WTC11 (cell line): ENCODE data around the gene SOCS1. TPM values are rescaled to one million over a fixed set of nuclear protein-coding genes. Genes with fewer than 3 reads are reported as not detected.

ENCODE experiments used
- ATAC-seq: fragments of 200-7000 bp; cut with Tn5 transposase; 2 replicates; pipeline ENCODE4 v1.10.0; 2021; ENCODE audit warnings: mild to moderate bottlenecking, moderate library complexity
- CTCF ChIA-PET: fragments of 300-600 bp; sonication (Branson Sonifier 250); formaldehyde crosslinking; loops from one replicate; lab custom pipeline; 2021; ENCODE audit warnings: antibody characterized with exemption; lab: Charles Lee
- POLR2A ChIA-PET: fragments of 350-600 bp; sonication (Branson Sonifier 250); formaldehyde crosslinking; loops from one replicate; lab custom pipeline; 2021; ENCODE audit warnings: antibody characterized with exemption; lab: Charles Lee
- DNase-seq: peaks from one replicate; pipeline ENCODE4 v3.0.0; 2021; ENCODE audit warnings: low spot score
- H3K27ac Mint-ChIP-seq: 2 replicates; pipeline ENCODE4 v1.8.0; 2021; ENCODE audit warnings: mixed read lengths
- H3K27me3 Mint-ChIP-seq: 2 replicates; pipeline ENCODE4 v1.8.0; 2021; ENCODE audit warnings: low read depth, mild to moderate bottlenecking, moderate library complexity, mixed read lengths
- H3K36me3 Mint-ChIP-seq: 2 replicates; pipeline ENCODE4 v1.8.0; 2021; ENCODE audit warnings: mixed read lengths
- H3K4me1 Mint-ChIP-seq: 2 replicates; pipeline ENCODE4 v1.8.0; 2022; ENCODE audit warnings: mixed read lengths
- H3K4me3 Mint-ChIP-seq: 2 replicates; pipeline ENCODE4 v1.8.0; 2021; ENCODE audit warnings: mild to moderate bottlenecking, moderate library complexity, mixed read lengths
- H3K9me3 Mint-ChIP-seq: 2 replicates; pipeline ENCODE4 v1.8.0; 2021; ENCODE audit warnings: mixed read lengths
- ARID4B ChIP-seq: sonication (generic); formaldehyde crosslinking; IDR thresholded peaks from 2 replicates; pipeline ENCODE4 v1.8.0; 2023; ENCODE audit warnings: missing genetic modification reagents, mild to moderate bottlenecking, borderline replicate concordance
- ATF2 ChIP-seq: sonication (generic); formaldehyde crosslinking; IDR thresholded peaks from 2 replicates; pipeline ENCODE4 v1.8.1; 2022; ENCODE audit warnings: low read depth, missing genetic modification reagents, borderline replicate concordance
- ATF6 ChIP-seq: sonication (generic); formaldehyde crosslinking; IDR thresholded peaks from 2 replicates; pipeline ENCODE4 v1.8.1; 2023; ENCODE audit warnings: mild to moderate bottlenecking, missing genetic modification reagents
- E2F1 ChIP-seq: sonication (generic); formaldehyde crosslinking; IDR thresholded peaks from 2 replicates; pipeline ENCODE4 v1.8.0; 2022; ENCODE audit warnings: mild to moderate bottlenecking, missing genetic modification reagents
- ELF4 ChIP-seq: sonication (generic); formaldehyde crosslinking; IDR thresholded peaks from 2 replicates; pipeline ENCODE4 v1.8.1; 2022; ENCODE audit warnings: low read depth, mild to moderate bottlenecking, moderate library complexity, missing genetic modification reagents
- IRF1 ChIP-seq: sonication (generic); formaldehyde crosslinking; IDR thresholded peaks from 2 replicates; pipeline ENCODE4 v1.8.0; 2023; ENCODE audit warnings: missing genetic modification reagents
- IRF2 ChIP-seq: sonication (generic); formaldehyde crosslinking; IDR thresholded peaks from 2 replicates; pipeline ENCODE4 v1.8.0; 2022; ENCODE audit warnings: low read depth, missing genetic modification reagents, borderline replicate concordance
- MAX ChIP-seq: sonication (generic); formaldehyde crosslinking; IDR thresholded peaks from 2 replicates; pipeline ENCODE4 v1.8.0; 2022; ENCODE audit warnings: mild to moderate bottlenecking, missing genetic modification reagents
- MLX ChIP-seq: sonication (generic); formaldehyde crosslinking; IDR thresholded peaks from 2 replicates; pipeline ENCODE4 v1.8.1; 2023; ENCODE audit warnings: mild to moderate bottlenecking, missing genetic modification reagents, moderate library complexity
- MXD4 ChIP-seq: fragments of 250-450 bp; sonication (Bioruptor Pico); IDR thresholded peaks from 2 replicates; pipeline ENCODE4 v1.8.0; 2021; ENCODE audit warnings: mild to moderate bottlenecking, moderate library complexity, borderline replicate concordance
- NFYB ChIP-seq: sonication (generic); formaldehyde crosslinking; conservative IDR thresholded peaks from 2 replicates; pipeline ENCODE4 v1.8.0; 2022; ENCODE audit warnings: low read depth, missing genetic modification reagents
- PRRX2 ChIP-seq: fragments of 250-450 bp; sonication (Bioruptor Pico); IDR thresholded peaks from 2 replicates; pipeline ENCODE4 v1.8.0; 2021; ENCODE audit warnings: mild to moderate bottlenecking
- RORB ChIP-seq: fragments of 250-450 bp; sonication (Bioruptor Pico); IDR thresholded peaks from 2 replicates; pipeline ENCODE4 v1.9.0; 2021; ENCODE audit warnings: mild to moderate bottlenecking
- SMAD3 ChIP-seq: sonication (generic); formaldehyde crosslinking; IDR thresholded peaks from 2 replicates; pipeline ENCODE4 v1.8.0; 2022; ENCODE audit warnings: missing genetic modification reagents, mild to moderate bottlenecking, borderline replicate concordance
- TEAD1 ChIP-seq: sonication (generic); formaldehyde crosslinking; IDR thresholded peaks from 2 replicates; pipeline ENCODE4 v1.8.0; 2022; ENCODE audit warnings: mild to moderate bottlenecking, missing genetic modification reagents
- TEAD4 ChIP-seq: sonication (generic); formaldehyde crosslinking; IDR thresholded peaks from 2 replicates; pipeline ENCODE4 v1.8.0; 2022; ENCODE audit warnings: mild to moderate bottlenecking, missing genetic modification reagents
- USF1 ChIP-seq: sonication (generic); formaldehyde crosslinking; IDR thresholded peaks from 2 replicates; pipeline ENCODE4 v1.8.0; 2022; ENCODE audit warnings: mild to moderate bottlenecking, missing genetic modification reagents
- ZBTB43 ChIP-seq: sonication (generic); formaldehyde crosslinking; IDR thresholded peaks from 2 replicates; pipeline ENCODE4 v1.8.1; 2023; ENCODE audit warnings: mild to moderate bottlenecking, missing genetic modification reagents
- ZNF121 ChIP-seq: sonication (generic); formaldehyde crosslinking; IDR thresholded peaks from 2 replicates; pipeline ENCODE4 v1.8.0; 2023; ENCODE audit warnings: missing genetic modification reagents
- ZNF138 ChIP-seq: sonication (generic); formaldehyde crosslinking; conservative IDR thresholded peaks from 2 replicates; pipeline ENCODE4 v1.8.1; 2022; ENCODE audit warnings: mild to moderate bottlenecking, moderate library complexity, missing genetic modification reagents
- ZNF232 ChIP-seq: sonication (generic); formaldehyde crosslinking; IDR thresholded peaks from 2 replicates; pipeline ENCODE4 v1.8.0; 2022; ENCODE audit warnings: mild to moderate bottlenecking, missing genetic modification reagents
- ZNF263 ChIP-seq: sonication (generic); formaldehyde crosslinking; IDR thresholded peaks from 2 replicates; pipeline ENCODE4 v1.8.1; 2022; ENCODE audit warnings: low read depth, mild to moderate bottlenecking, moderate library complexity, missing genetic modification reagents
- ZNF423 ChIP-seq: fragments of 250-450 bp; sonication (Bioruptor Pico); IDR thresholded peaks from 2 replicates; pipeline ENCODE4 v2.1.2; 2022; ENCODE audit warnings: mild to moderate bottlenecking, moderate library complexity
- ZNF671 ChIP-seq: fragments of 250-450 bp; sonication (Bioruptor Pico); IDR thresholded peaks from 2 replicates; pipeline ENCODE4 v1.8.0; 2021; ENCODE audit warnings: mild to moderate bottlenecking
- total RNA-seq: library from RNA; stranded (reverse); gene quantifications from 3 replicates; pipeline ENCODE4 v1.2.3, GENCODE V29; 2021

The SOCS1 gene
- total RNA-seq, 1 experiment from 2014 or later = 62.3 TPM

GRCh38 chr16:11257131-11257938, 1.3 kb upstream of the SOCS1 start:
- H3K4me3 Mint-ChIP-seq = peak overlapping the region; percentile 87
- H3K27me3 Mint-ChIP-seq = no peaks in the 10 kb centered on the region; the same call in 1 of the 2 replicates
- CTCF ChIA-PET = interaction anchor here (0.6 to 5.1 kb wide), 35 partner anchors 10 to 687 kb away, joined by 3 to 104 read pairs (median 8); partner anchors contain the start of genes PRM1, PRM2, PRM3 and TNP2
- H3K9me3 Mint-ChIP-seq = no peaks in the 10 kb centered on the region
- H3K27ac Mint-ChIP-seq = peak overlapping the region; percentile 87
- peak; percentile 66 for ATAC-seq
- POLR2A ChIA-PET = interaction anchor here (0.6 to 3.0 kb wide), 7 partner anchors 29 to 99 kb away, joined by 3 to 27 read pairs (median 9); no protein-coding TSS in a partner anchor
- peaks cover 39% of the 10 kb centered on the region for H3K4me1 Mint-ChIP-seq
- peaks cover 19% of the 10 kb centered on the region for H3K36me3 Mint-ChIP-seq
- DNase-seq = peak; percentile 80
- no peak for TF ChIP-seq RORB (CRISPR knock-in tag)
- no peak for TF ChIP-seq ZNF423 (CRISPR knock-in tag)
- TF ChIP-seq PRRX2 (CRISPR knock-in tag) = no peak
- peak; percentile 39; the same call in 1 of the 2 replicates for TF ChIP-seq E2F1 (CRISPR knock-in tag)
- no peak for TF ChIP-seq SMAD3 (CRISPR knock-in tag)
- no peak for TF ChIP-seq ZNF263 (CRISPR knock-in tag)
- no peak for TF ChIP-seq MXD4 (CRISPR knock-in tag)
- TF ChIP-seq USF1 (CRISPR knock-in tag) = no peak
- TF ChIP-seq TEAD4 = no peak
- no peak for TF ChIP-seq ZNF671
- TF ChIP-seq MLX = no peak
- TF ChIP-seq ZNF121 (CRISPR knock-in tag) = 0 out of 2 replicates have a peak, but pooled peaks have one; percentile 45
- TF ChIP-seq IRF2 (CRISPR knock-in tag) = no peak
- no peak for TF ChIP-seq ATF6 (CRISPR knock-in tag)
- no peak for TF ChIP-seq ATF2 (CRISPR knock-in tag)
- TF ChIP-seq IRF1 (CRISPR knock-in tag) = no peak
- no peak for TF ChIP-seq ARID4B (CRISPR knock-in tag)
- no peak for TF ChIP-seq ELF4
- no peak for TF ChIP-seq ZNF232 (CRISPR knock-in tag)
- no peak; the same call in 1 of the 2 replicates for TF ChIP-seq TEAD1 (CRISPR knock-in tag)
- TF ChIP-seq ZBTB43 (CRISPR knock-in tag) = no peak
- no peak for TF ChIP-seq ZNF138
- TF ChIP-seq NFYB (CRISPR knock-in tag) = no peak
- TF ChIP-seq MAX (CRISPR knock-in tag) = peak; percentile 71
